Superior temporal gyrus (tissue), 1 donor: ENCODE data around the gene MAST4.
A peak's percentile ranks its signal among the peaks of the same experiment; 100 is the strongest.
"Not testable (repeated sequence)": the region's sequence is repeated elsewhere in the genome, so short reads cannot be mapped to it uniquely, and the experiment has no call there.

ENCODE experiments used
- DNase-seq: peaks from one replicate; pipeline ENCODE4 v3.0.0-alpha.2; 2016; ENCODE audit errors: extremely low spot score

MAST4 gene

DNA sequence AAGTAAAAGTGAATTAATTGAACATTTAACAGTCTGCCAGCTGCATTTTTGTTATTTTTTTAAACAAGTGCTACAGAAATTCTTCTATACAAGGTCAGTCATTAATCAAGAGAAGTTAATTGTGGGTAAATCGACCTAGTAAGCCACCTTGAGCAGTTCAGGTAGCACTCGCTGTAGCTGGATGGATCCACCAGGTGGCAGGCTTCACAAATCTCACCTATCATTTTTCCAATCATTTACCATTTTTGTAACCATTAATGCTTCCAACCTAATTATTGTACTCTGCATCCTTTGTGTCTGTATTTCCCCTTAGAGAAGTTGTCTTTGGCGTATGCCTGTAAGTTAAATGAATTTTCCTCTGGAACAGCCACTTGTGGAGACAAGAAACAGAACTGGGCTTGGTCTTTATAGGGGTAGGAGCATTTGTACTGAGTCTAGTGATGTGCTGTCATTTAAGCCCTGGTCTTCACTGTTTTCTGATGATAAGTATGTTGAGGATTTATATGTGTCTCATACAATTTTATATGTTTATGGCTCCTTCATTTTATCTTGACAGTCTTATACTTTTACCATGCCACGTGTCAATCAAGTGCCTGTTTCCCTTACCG, 560.9 kb downstream of the MAST4 start:
- DNase-seq, result peak; percentile 68

DNA sequence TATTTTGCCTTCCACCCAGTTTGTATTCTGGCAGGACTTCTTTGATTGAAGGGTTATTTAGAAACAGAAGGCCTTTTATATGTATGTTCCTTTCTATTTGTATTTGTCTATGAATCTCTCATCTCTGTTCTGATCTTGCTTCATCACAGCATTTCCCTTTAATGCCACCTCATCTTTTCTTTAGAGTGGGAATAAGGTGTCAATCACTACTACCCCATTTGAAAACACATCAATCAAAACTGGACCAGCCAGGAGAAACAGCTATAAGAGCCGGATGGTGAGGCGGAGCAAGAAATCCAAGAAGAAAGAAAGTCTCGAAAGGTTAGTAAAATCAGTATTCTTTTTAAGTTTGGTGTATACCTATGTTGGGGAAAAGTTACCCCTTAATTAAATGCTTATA, 564.1 kb downstream of the MAST4 start:
- no peak for DNase-seq

GRCh38 chr5:67160985-67161384, 564.8 kb downstream of the MAST4 start:
- no peak for DNase-seq

DNA sequence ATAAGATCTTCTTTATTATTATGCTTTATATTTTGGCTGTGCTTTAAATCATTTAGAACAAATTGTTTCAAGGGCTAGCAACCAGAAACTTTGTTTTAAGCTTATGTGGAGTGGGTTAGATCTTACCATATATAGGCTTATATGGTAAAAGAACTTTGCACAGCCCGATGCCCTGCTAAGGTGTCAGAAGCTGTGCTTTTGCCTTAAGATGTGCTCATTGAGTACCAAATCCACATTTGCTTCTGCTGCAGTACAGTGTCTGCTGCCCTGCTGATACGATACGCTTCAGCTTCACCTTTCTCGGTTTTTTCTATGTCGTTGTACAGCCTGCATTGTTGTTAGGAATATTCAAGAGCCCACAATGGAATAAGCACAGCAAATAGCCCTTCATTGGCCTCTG, 565.6 kb downstream of the MAST4 start:
- DNase-seq, result no peak

- no peak for DNase-seq
These were observed 567.1 kb downstream of the MAST4 start for GRCh38 chr5:67163231-67163756.

- no peak for DNase-seq
These were observed 567.8 kb downstream of the MAST4 start for GRCh38 chr5:67163863-67164595.

DNA sequence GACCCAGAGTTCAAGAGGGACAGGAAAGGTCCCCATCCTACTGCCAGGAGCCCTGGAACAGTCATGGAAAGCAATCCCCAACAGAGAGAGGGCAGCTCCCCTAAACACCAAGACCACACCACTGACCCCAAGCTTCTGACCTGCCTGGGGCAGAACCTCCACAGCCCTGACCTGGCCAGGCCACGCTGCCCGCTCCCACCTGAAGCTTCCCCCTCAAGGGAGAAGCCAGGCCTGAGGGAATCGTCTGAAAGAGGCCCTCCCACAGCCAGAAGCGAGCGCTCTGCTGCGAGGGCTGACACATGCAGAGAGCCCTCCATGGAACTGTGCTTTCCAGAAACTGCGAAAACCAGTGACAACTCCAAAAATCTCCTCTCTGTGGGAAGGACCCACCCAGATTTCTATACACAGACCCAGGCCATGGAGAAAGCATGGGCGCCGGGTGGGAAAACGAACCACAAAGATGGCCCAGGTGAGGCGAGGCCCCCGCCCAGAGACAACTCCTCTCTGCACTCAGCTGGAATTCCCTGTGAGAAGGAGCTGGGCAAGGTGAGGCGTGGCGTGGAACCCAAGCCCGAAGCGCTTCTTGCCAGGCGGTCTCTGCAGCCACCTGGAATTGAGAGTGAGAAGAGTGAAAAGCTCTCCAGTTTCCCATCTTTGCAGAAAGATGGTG, 568.8 kb downstream of the MAST4 start:
- DNase-seq, result no peak

DNA sequence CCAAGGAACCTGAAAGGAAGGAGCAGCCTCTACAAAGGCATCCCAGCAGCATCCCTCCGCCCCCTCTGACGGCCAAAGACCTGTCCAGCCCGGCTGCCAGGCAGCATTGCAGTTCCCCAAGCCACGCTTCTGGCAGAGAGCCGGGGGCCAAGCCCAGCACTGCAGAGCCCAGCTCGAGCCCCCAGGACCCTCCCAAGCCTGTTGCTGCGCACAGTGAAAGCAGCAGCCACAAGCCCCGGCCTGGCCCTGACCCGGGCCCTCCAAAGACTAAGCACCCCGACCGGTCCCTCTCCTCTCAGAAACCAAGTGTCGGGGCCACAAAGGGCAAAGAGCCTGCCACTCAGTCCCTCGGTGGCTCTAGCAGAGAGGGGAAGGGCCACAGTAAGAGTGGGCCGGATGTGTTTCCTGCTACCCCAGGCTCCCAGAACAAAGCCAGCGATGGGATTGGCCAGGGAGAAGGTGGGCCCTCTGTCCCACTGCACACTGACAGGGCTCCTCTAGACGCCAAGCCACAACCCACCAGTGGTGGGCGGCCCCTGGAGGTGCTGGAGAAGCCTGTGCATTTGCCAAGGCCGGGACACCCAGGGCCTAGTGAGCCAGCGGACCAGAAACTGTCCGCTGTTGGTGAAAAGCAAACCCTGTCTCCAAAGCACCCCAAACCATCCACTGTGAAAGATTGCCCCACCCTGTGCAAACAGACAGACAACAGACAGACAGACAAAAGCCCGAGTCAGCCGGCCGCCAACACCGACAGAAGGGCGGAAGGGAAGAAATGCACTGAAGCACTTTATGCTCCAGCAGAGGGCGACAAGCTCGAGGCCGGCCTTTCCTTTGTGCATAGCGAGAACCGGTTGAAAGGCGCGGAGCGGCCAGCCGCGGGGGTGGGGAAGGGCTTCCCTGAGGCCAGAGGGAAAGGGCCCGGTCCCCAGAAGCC, 569.6 kb downstream of the MAST4 start:
- peak; percentile 87 for DNase-seq

- DNase-seq, result no peak
These were observed 570.5 kb downstream of the MAST4 start for GRCh38 chr5:67166460-67167285.

DNA sequence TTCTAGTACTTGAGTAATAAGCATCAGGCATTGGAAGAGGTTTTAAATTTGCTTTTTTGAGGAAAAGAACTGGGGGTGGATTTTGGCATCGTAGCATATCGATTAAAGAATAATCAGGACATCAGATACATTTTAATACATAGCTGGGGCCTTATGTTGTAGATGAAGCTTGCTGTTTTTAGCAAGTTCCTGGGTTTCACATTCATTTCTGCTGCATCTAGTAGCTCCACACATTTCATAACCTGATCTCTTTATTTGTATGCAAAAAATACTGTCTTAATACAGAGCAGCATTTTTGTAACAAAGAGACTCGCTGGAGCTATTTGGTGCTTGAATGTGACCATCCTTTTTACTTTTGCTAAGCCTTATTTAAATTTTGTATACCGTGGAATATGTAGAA, 571.9 kb downstream of the MAST4 start:
- no peak for DNase-seq

- no peak for DNase-seq
These were observed 574.6 kb downstream of the MAST4 start for GRCh38 chr5:67170767-67171166.

- not testable (repeated sequence) for DNase-seq
These were observed 577.2 kb downstream of the MAST4 start for GRCh38 chr5:67173351-67173750.

- DNase-seq, result no peak
These were observed 577.8 kb downstream of the MAST4 start for GRCh38 chr5:67173959-67174358.

DNA sequence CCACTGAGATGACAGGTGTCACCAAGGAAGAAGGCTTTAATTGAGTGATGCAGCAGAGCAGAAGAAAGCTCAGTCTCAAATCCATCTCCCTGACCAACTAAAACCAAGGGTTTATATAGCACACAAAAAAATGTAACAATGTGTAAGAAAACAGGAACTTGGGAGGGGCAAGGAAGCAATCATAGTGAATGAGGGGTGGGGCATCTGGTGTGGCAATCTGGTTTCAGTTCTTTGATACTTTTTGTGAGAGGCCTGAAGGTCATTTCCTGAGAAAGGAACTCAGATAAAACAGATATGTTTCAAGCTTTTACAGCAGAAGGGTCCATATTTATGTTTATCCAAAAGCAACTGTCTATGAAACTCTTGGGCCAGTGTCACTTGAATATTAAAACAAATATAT, 580.7 kb downstream of the MAST4 start:
- no peak for DNase-seq

DNA sequence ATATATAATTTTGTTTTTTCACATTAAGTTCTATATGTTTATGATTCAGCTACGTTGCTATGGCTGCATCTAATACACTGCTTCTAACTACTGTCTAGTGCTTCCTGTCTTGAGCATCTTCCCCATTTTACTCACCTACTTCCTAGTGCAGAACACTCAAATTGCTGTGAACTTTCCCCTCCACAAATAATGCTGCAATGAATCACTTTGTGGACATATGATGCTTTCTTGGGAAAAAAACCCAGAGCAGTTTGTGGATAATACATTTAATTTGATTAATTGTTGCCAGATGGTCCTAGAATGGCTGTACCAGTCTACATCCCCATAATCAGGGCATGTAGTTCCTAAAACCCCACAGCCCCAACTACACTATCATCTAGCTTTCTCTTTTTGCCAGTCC, 581.9 kb downstream of the MAST4 start:
- DNase-seq, result no peak

DNA sequence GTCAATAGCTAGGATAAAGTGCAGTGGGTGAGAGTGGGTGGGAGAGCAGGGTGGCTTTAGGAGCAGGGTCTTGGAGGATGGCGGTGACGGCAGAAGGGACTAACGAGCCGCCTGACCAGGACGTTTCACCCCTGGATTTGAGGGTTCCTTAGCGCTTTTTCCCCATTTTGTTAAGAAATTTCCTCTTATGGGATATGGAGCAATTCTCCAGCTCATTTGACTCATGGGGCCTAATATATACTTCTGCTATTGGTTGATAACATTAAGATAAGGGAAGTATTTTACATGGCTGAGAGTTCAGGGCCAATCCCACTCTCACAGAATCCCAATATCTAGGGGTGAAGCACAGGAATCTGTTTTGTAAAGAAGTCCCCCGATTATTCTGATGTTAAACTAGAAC, 582.8 kb downstream of the MAST4 start:
- DNase-seq, result no peak

DNA sequence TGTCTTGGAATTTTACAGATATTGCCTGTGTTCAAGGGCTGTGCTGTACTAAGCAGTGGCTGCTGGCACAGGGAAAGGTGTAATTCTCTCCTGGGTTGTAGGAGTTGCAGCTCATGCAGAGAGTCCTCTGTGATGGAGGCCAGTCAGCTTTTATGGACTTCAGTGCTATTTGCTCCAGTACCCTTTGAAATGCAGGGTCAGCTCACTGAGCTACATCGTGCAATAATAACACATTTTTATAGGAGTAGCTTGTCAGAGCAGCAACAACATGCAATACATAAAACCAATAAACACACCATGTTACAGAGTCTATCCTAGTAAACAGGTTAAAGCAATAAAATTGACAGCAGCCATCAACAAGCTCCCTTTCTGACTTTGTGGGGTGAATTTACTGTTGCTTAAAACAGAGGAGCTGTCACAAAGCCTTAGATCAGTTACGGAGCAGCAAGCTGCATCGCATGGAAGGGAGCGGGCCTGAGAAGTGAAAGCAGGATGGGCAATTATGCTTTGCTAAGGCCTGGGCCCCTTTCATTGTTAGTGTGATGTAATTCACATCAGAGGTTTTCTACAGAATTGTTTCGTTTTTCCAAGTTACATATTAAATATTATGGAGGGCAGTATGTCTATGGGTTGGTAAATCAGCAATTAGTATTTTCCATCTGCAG, 583.6 kb downstream of the MAST4 start:
- no peak for DNase-seq

DNA sequence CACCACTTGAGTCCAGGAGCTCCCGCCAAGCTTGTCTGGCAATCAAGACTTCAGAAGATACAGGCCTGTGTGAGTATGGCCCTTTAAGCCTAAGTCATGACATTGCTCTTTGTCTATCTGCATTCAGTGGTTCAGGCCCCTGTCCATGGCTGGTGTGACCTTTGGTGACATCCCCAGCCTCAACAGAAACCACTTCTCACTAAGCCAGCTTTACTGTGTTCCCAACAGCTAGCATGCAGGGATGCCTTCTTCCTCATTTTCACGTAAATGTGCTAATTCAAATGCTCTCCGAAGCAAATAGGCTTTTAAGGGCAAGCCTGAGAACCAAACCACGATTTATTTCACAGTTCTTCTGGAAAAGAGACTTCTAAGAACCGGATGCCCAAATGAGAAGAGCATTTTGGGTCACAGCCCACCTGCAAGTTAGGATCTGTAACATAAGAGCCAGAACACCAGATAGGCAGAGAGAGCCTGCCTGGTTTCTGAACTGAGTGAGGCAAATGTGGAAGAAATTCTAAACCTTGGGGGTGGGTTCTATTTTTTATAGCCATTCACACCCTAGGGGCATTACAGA, 585.5 kb downstream of the MAST4 start:
- DNase-seq, result no peak

- no peak for DNase-seq
These were observed 586.2 kb downstream of the MAST4 start for GRCh38 chr5:67182301-67182790.

- DNase-seq, result no peak
These were observed 587.7 kb downstream of the MAST4 start for GRCh38 chr5:67183859-67184258.
